Activated T-helper 9 cell treated with anti-CD3 and anti-CD28 coated beads, Interleukin-2, amount 50 U/mL, for 16 hours (primary cell): Measurements from ENCODE around the gene BAZ2B.

Experiments
- DNase-seq: peaks from one replicate; pipeline ENCODE4 v3.0.0-alpha.2; 2020; ENCODE audit warnings: low read depth

The BAZ2B gene

GRCh38 chr2:159617100-159617499, 752 bp upstream of the BAZ2B start:
- no peak for DNase-seq

- DNase-seq: peak; percentile 19
These were observed 722 bp downstream of the BAZ2B start for GRCh38 chr2:159615367-159616285.

DNA sequence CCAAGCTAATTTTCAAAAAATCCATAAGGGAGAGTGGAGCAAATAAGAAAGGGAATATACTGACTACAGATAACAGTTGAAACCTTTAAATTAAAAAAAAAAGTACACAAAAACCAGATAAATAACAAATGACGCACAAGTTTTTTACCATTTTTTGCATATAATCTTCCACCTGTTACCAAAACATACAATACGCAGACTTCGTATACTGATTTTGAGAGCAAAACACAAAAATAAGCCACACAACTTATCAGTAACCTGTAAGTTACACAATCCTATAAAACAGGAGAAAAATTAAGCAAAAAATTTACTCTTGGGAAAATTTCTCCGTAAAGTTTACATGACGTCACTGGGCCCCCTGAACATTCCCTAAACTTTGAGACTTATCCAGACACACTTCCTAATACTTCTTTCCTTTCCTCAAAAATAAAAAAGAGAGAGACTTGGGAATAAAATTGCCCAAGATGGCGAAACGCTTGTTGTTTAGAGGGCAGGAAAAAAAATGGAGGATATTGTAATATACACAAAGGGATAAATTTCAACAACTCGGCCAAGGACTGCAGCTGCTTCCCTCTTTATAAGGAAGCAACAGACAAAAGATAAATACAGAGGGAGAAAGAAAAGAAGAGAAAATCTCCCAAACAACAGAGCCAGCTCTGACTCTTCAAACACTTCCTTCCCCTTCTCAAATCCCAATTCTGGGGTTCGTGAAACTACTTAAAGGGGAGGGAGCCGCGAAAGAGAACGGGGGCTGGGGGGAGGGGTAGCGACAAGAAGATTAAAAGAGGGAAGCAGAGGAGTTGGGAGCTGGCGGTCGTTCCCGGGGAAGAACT, 1.6 kb downstream of the BAZ2B start:
- DNase-seq: no peak

DNA sequence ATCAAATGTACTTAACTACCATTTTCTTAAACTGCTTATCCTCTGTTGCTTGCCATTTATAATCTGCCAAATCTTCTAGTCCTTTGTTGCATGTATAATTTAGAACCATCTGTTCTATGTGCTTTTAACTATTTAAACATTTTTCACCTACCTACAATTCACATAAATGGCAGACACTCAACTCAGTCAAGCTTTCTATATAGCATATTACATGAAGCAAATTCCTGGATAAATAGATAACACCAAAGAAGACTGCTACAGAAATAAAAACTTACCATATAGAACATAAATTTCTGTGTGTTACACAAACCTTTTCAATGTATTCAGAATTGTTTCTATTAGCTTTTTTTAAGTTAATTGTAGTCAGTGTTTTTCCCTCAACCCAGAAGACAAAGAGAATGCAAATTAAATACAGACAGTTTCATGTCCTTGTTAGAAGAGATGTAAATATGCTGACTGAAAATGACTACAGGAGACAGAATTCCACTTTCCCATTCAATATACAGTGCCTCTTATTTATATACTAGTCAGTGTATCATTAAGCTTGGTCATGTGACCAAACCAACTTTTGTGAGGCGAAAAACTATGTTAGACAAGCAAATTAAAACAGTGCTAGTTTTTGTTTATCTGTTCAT, 2.6 kb downstream of the BAZ2B start:
- DNase-seq: no peak

DNA sequence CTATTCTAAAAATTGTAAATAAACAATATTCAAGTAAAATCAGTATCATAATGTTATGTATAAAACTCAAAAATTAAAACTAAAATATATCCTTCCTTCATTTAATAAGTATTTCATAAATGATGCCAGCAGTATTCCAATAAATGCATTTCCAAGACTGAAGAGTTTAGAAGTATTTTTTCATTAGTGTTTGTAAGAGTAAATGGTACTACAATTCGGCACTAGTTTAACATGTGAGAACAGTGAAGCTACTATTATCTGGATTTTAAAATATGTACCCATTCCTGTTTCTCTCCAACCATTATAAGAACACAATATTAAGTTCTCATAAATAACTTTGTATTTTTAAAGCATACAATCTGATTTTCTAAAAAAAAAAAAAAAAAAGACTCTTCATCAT, 3.3 kb downstream of the BAZ2B start:
- DNase-seq: no peak

DNA sequence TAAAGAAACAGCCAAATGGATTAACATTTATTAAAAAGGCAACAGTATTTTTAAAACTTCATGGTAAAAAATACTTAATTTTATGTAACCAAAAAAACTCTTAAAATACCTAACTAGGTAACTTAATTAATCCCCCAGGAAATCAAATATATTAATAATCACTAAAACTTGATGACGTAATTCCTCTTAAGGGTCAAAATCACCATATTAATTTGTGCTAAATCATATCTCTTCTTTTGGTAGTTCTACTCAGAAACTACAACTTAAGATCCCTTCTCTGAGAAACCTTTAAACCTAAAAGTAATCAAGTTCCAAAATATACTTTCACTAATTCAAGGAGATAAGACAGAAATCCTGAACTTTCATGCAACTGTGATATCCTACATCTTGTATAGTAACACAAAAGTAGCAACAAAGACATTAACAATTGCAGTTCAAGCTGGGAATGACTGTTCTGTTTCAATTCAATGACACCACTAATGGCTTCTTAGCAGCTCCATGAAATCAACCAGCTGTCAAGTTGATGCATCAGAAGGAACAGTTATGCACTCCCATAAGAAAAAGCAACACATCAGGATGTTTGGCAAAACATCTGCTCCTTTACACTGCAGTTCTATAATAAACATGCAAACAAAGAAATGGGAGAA, 4.0 kb downstream of the BAZ2B start:
- DNase-seq: no peak

DNA sequence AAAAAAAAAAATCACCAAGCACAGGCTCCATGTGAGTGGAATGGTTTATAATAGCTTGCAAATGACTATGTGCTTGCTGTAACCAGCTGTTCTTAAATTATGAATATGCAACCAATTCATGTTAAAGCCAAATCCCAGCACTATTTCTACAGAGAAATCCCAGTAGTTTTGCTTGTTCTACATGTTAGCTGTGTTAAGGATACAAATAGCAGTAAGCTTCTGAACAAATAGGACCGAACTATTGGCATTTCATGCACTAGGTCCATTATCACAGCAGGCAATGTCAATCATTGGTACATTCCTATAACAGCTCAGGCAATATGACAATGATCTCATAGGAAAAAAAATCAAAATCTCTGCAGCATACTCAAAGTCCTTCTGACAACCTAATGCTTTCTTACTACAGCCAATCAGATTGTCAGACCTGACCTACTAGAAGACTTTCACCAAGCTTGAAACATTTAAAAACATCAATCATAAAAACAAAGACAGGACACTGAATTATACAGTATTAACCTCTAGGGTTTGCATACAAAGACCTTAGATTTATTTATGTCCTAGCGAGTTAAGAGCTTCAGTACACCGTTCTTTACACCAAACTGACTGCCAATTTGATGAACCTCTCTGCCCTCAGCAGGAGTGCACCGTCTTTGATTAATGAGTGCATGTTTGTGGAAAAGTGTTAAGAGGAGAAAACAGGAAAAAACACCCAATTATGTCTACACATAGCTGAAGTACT, 6.4 kb downstream of the BAZ2B start:
- DNase-seq: no peak

- DNase-seq: no peak
These were observed 7.5 kb downstream of the BAZ2B start for GRCh38 chr2:159608723-159609308.

- no peak for DNase-seq
These were observed 8.2 kb downstream of the BAZ2B start for GRCh38 chr2:159608108-159608507.

GRCh38 chr2:159606287-159606686, 10.1 kb downstream of the BAZ2B start:
- no peak for DNase-seq

- no peak for DNase-seq
These were observed 10.7 kb downstream of the BAZ2B start for GRCh38 chr2:159605441-159606178.

DNA sequence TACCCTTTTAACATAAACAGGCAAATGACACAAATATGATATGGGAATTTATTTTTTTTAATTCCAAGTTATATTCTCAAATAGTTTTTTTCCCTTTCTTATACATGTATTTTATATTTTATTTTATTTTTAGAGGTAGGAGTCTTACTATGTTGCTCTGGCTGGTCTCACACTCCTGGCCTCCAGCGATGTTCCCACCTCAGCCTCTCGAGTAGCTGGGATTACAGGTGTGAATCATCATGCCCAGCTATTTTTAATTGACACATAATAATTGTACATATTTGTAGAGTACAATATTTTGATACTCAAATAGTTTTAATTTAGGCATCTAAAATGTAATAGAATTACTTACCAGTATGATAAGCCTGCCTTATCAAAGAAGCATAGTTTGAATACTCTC, 12.2 kb downstream of the BAZ2B start:
- DNase-seq: no peak

GRCh38 chr2:159600752-159601151, 15.6 kb downstream of the BAZ2B start:
- no peak for DNase-seq

- no peak for DNase-seq
These were observed 20.8 kb downstream of the BAZ2B start for GRCh38 chr2:159595410-159596046.

DNA sequence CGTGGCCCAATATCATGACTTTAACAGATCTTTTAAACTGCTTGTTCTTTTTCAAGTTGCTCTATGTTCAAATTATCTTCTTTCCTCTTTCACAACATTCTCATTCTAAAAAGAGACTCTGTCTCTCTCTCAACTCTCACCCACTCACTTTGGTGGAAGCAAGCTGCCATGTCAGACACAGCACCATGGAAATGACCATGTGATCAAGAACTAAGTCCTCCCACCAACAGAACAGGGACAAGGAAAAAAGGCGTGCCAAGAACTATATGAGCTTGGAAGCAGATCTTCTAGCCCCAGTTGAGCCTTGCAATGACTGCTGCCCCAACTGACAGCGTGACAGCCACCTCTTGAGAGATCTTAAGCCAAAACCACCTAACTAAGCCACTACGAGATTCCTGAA, 23.9 kb downstream of the BAZ2B start:
- no peak for DNase-seq

GRCh38 chr2:159591221-159591620, 25.1 kb downstream of the BAZ2B start:
- DNase-seq: no peak

- no peak for DNase-seq
These were observed 27.1 kb downstream of the BAZ2B start for GRCh38 chr2:159589286-159589685.

DNA sequence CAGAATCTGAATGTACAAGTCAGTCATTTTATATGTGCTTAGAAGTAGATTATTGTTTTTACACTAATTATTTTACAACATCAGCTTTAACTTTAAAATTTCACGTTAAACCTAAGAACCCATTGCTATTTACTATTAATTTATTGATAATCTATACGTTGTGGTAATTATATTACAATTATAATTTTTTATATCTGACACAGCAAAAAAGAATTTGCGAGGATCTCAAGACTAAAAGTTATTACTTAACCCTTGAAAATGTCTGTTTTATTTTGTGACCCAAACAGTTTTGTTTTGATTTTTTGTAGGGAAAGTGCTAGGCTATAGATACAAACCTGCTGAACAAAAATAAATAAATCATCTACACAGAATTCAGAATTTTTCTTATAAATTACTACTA, 30.3 kb downstream of the BAZ2B start:
- no peak for DNase-seq

DNA sequence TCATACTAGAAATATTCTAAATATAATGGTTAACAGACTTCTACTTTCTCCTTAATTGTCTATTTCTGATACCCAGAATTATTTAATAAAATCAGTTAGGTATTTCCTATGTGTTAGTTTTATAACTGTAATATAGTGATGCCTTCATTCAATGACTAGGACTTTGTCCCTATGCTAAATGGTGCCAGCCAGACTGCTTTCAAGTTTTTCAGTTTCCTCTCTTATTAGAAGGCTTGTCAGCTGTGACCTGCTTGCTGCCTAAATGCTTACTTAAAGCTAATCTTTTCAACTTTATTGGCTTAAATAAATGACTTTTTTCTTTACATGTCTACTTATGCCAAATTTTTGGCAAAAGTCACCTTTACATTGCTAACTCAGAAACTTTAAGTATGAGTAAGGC, 30.7 kb downstream of the BAZ2B start:
- no peak for DNase-seq

DNA sequence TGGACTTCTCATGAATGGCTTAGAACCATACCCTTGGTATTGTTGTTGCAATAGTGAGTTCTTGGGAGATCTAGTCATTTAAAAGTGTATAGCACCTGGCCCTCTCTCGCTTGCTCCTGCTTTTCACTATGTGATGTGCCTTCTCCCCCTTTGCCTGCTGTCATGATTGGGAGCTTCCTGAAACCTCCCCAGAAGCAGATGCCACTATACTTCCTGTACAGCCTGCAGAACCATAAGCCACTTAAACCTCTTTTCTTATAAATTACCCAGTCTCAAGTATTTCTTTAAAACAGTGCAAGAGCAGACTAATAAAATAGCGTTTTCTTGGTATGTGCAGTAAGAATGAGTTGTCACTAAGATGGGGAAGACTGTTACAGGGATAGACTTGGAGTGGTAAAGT, 31.6 kb downstream of the BAZ2B start:
- no peak for DNase-seq
